Transverse colon (tissue), 4 donors: ENCODE results near the gene C20orf173.

Experiments used
- POLR2AphosphoS5 ChIP-seq, 3 donors: sonication (generic); formaldehyde crosslinking; IDR thresholded peaks; one replicate each; pipeline ENCODE4 v1.6.1; 2016; ENCODE audit warnings: antibody characterized with exemption in 3 of 3
- TF ChIP-seq, protein P1 (sequence below), 5 experiments: fragments of 200-600 bp in 3 of 5; fragments of 450-650 bp in 2 of 5; sonication (generic) in 3 of 5; IDR thresholded peaks; 1 replicate in 2 of 5; 2 replicates in 3 of 5; pipeline ENCODE4 v1.5.1; 2016 to 2017; ENCODE audit warnings: antibody characterized with exemption in 5 of 5, inconsistent platforms in 3 of 5, mild to moderate bottlenecking in 2 of 5, moderate library complexity in 1 of 5

GRCh38 chr20:35508493-35509218, 20.8 kb downstream of the C20orf173 start:
- TF ChIP-seq, protein P1, sequence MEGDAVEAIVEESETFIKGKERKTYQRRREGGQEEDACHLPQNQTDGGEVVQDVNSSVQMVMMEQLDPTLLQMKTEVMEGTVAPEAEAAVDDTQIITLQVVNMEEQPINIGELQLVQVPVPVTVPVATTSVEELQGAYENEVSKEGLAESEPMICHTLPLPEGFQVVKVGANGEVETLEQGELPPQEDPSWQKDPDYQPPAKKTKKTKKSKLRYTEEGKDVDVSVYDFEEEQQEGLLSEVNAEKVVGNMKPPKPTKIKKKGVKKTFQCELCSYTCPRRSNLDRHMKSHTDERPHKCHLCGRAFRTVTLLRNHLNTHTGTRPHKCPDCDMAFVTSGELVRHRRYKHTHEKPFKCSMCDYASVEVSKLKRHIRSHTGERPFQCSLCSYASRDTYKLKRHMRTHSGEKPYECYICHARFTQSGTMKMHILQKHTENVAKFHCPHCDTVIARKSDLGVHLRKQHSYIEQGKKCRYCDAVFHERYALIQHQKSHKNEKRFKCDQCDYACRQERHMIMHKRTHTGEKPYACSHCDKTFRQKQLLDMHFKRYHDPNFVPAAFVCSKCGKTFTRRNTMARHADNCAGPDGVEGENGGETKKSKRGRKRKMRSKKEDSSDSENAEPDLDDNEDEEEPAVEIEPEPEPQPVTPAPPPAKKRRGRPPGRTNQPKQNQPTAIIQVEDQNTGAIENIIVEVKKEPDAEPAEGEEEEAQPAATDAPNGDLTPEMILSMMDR (IDR thresholded peaks at IDR 0.05) = no peak
- no peak for TF ChIP-seq POLR2AphosphoS5 (IDR thresholded peaks at IDR 0.05)
